GM21529 (cell line): ENCODE results near the gene SBNO1.
"Not testable (repeated sequence)": the region's sequence is repeated elsewhere in the genome, so short reads cannot be mapped to it uniquely, and the experiment has no call there.

Source experiments
- ATAC-seq: cut with Tn5 transposase; IDR thresholded peaks from one replicate; pipeline ENCODE4 v1.9.1; 2021; ENCODE audit not compliant: unreplicated experiment

Gene SBNO1

GRCh38 chr12:123364532-123365024, at the start of gene SBNO1:
Gene SBNO1, minus strand, starts transcription at chr12:123364847. Its CDS starts 14,406 bp downstream, at chr12:123350441.
- peak; percentile 26 for ATAC-seq

- ATAC-seq, result no peak
Measured at GRCh38 chr12:123410041-123410412, 45.4 kb upstream of the SBNO1 start.

- not testable (repeated sequence) for ATAC-seq
Measured at GRCh38 chr12:123409284-123410040, 44.8 kb upstream of the SBNO1 start.

- not testable (repeated sequence) for ATAC-seq
Measured at GRCh38 chr12:123408619-123409018, 44.0 kb upstream of the SBNO1 start.

- not testable (repeated sequence) for ATAC-seq
Measured at GRCh38 chr12:123407934-123408333, 43.3 kb upstream of the SBNO1 start.

- not testable (repeated sequence) for ATAC-seq
Measured at GRCh38 chr12:123407269-123407668, 42.6 kb upstream of the SBNO1 start.

GRCh38 chr12:123404581-123404980, 39.9 kb upstream of the SBNO1 start:
- no peak for ATAC-seq

- no peak for ATAC-seq
Measured at GRCh38 chr12:123401753-123402683, 37.4 kb upstream of the SBNO1 start.

- no peak for ATAC-seq
Measured at GRCh38 chr12:123399255-123399617, 34.6 kb upstream of the SBNO1 start.

- no peak for ATAC-seq
Measured at GRCh38 chr12:123398550-123399254, 34.1 kb upstream of the SBNO1 start.

GRCh38 chr12:123398177-123398549, 33.5 kb upstream of the SBNO1 start:
- no peak for ATAC-seq

- ATAC-seq, result no peak
Measured at GRCh38 chr12:123397400-123397799, 32.8 kb upstream of the SBNO1 start.

GRCh38 chr12:123396954-123397353, 32.3 kb upstream of the SBNO1 start:
- no peak for ATAC-seq

GRCh38 chr12:123396543-123396942, 31.9 kb upstream of the SBNO1 start:
- ATAC-seq, result no peak

GRCh38 chr12:123395236-123395635, 30.6 kb upstream of the SBNO1 start:
- no peak for ATAC-seq

GRCh38 chr12:123393747-123394146, 29.1 kb upstream of the SBNO1 start:
- ATAC-seq, result no peak

- no peak for ATAC-seq
Measured at GRCh38 chr12:123391546-123392343, 27.1 kb upstream of the SBNO1 start.

- ATAC-seq, result no peak
Measured at GRCh38 chr12:123390498-123391426, 26.1 kb upstream of the SBNO1 start.
